ENCODE results near the gene SEMA5A.

The SEMA5A gene

DNA sequence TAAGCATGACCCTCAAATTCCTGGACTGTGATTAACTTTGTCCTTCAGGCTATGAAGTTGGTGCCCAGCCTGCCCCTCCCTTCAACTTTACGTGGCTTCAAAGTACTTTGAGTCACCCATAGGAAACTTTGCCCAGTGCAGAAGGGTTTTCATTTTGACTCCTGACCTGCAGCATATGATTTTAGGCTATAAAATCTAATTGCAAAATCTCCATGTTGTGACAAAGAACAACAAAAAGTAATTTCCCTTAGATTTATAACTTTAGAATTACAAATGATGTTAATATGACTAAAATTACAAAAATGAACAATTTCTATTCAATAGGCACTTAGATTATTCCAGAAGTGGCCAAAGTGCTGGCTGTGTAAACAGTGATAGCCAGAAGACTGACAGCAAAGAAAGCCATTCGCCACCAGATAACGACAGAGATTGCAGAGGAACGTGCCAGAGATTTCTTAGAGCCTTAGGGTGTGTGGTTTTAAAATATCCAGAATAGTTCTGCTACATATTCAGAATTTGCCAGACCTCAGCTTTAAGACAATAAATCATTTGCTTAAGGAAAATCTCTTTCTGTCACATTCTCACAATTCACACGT, 197.4 kb downstream of the SEMA5A start:
- DNase-seq = no peak

DNA sequence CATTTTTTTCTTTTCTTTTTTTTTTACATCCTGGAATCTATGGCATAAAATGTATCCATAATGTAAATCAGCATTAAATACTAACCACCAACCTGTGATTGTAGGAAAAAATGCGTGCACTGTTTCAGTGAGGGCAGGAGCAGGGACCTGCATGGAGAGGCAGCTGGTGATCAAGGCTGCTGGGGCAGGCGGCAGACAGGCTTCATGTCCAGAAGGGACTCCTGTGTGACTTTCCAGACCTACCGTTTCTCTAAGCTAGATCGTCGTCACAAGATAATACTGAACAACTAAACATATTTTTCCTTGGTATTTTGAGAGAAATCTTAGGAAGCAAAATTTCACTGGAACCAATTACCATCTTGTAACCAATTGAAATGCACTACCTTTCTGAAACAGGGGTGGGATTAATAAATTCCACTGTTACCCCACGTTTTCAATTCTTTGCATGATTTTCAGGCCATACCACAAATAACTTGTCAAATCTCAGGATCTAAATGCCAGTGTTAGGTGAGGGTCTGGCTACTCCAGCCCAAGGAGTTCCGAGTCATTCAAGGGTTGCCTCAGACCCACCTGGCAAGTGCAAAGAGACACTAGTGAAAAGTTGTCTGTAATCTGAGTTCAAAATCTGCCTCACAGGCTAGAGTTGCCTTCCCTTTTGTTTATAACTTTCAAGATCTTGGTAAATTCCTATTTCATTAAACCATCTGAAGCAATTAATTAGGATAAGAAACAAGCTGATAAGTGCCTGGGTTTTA, 198.2 kb downstream of the SEMA5A start:
- no peak for DNase-seq

DNA sequence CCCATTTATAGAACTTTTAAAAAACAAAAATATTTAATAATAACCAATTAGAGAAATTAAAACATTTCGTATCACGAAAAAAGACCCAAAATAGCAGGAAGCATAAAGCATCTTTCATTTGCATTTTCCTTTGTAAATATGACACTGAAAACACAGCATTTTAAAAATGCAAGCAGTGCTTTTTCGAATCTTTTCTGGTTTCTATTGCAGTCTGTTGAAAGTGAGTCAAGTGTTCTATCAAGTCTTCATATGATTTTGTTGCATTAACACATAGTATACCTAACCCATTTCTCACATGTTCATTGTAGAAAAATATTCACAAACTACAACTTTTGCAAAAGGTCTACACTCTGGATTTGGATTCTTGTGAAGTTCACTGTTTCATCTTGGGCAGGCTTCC, 198.8 kb downstream of the SEMA5A start:
- no peak for DNase-seq

DNA sequence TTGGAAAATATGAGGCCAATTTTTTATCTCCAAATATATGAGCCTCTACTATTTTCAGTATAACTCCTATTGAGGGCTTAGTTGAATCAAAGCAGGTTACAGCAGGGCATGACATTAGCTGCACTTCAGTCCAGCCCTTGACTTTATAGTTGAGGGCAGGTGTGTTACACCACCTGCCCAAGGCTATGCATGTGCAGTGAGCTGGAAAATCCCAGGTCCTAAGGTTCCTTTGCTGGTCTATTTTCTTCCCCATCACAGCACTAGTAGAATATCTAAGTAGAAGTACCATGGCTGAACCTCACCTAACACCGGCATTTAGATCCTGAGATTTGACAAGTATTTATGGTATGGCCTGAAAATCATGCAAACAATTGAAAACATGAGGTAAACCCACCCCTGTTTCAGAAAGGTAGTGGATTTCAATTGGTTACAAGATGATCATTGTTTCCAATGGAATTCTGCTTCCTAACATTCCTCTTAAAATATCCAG, 201.1 kb downstream of the SEMA5A start:
- no peak for DNase-seq

DNA sequence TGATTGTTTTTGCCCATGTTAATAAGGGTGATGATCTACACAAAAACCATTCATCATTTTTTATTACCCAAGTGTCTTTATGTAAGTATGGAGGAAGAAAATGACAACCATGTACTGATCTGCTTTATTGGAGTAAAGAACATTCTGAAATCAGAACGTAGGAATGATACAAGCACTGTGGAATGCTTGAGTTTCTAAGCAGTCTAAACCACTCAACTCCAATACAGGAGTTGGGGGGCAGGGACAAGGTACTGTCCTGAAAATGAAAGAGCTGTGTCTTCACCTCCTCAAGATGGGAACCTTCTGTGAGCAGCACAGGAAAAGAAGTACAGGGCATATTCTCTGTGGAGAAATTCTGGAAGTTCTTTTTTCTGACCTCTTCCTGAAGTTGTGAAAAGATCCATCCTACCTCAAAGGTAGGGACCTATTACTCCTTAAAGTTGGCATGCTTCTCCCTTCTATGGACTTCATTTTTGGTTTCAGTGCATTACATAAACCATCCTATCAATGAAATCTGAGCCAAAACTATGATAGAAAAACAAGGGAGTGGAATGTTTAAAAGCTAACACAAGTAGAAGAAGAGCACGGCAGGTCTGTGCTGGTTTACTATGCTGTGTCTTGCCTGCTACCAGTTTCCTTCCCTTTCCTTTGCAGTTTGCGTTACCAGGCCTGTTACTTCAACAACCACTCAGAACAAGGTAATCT, 202.6 kb downstream of the SEMA5A start:
- DNase-seq = no peak

DNA sequence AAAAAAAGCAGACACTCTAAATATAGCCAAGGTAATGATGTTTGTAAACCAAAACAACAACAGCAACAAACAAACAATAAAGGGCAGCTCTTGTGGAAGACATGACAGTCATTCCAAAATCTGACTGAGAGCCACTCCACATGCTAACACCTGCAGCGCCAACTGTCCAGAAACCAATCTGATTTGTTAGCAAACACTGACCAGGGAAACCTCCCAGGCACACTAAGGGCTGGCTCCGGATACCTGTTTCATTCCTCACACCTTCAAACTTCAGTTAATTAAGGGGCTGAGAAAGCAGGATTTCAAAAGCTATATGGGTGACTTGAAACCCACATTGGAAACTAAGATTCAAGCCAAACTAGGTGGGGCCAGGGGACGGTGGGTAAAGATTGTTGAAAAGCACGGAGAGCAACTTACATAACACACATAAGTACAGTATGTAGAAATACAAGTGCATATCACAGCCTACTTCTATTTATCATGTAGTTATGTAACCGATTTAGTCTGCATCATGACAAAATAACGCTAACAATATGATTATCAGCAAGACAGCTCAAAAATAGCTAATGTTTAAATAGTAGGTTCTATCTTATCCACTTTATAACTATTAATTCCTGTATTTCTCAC, 203.6 kb downstream of the SEMA5A start:
- DNase-seq = no peak

DNA sequence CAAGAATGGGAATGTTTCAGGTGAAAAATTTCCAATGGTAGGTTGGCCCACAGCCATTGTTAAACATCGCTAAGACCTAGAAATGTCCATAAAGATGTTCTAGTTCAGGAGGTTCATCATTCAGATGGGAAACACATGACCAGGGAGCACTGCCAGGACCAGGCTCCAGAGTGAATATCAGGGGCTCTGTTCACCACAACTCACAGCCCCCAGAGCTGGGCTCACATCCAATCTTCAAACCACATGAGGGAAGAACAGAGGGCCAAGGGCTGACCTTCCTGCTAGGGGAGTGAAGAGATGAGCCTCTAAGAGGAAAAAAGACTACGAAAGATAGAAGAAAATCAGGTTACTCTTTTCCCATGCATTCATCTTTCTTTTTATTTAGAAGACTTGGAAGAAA, 205.8 kb downstream of the SEMA5A start:
- DNase-seq = no peak

DNA sequence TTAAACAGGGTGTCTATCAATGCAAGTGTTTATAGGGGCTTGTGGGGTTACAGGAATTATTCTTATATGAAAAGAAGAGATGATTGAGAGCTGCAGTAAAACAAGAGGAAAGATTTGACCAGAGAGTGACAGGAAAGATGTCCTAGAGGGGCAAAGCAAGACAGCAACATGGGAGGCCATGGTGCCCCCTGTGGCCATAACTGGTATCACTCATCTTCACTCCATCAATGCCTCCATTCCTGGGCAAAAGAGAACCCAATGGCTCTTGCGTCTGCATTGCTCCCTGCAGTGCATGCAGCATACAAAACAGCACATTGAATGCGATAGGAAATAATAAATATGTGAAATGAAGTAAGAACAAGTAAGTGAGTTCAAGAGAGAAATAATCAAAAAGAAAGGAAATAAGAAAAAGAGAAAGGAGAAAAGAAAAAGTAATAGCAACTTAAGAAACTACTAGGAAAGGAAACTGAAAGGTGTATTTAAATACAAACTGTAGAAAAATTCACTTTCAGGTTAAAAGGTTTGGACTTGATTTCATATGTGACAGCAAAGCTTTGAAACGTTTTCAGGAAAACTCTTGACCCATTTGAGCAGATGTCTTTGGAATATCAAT, 206.6 kb downstream of the SEMA5A start:
- peak; percentile 28 for DNase-seq

DNA sequence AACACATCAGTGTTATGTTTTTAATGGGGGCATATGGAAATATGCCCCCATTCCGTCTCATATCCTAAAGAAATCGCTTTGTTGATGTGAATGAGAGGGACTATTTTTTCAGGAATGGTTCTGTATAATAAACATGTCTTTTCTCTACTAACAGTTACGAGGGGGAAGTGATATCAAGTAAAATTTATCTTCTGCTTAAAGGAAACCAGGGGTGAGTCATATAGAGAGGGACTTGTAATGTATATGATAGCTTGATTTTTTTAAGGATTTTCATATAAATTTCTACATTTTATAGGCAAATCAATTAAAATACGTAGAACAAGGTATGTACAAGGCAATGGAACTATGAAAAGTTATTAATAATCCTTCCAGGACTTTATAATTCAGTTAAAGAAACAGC, 207.1 kb downstream of the SEMA5A start:
- no peak for DNase-seq

DNA sequence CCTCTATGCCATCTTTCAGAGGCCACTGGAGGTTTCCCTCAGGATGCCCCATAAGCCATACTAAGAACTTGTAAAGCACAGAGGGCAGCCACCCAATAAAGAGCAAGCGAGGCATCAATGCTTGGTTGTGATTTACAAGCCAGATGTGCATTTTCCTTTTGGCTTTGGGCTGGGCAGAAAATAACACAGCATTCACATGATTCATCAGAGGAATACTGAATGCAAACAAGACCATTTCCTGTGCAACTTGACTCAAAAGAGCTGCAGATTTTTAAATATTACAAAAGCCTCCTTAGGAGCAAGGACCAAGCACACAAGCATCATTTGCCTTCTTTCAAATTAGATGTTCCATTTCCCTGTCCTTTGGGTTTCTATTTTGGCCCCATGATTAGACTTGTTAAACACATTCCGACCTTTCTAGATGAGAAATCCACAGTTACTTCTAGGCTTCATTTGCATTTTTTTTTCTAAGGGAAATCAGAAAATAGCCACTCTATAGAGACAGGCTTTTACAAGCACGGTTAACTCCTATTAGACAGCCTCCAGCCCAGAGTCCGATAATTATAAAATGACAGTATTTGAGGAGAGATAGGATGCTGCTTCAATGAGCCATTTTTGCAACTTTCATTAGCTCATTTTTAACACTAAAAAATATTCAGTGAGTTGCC, 207.8 kb downstream of the SEMA5A start:
- DNase-seq = no peak

DNA sequence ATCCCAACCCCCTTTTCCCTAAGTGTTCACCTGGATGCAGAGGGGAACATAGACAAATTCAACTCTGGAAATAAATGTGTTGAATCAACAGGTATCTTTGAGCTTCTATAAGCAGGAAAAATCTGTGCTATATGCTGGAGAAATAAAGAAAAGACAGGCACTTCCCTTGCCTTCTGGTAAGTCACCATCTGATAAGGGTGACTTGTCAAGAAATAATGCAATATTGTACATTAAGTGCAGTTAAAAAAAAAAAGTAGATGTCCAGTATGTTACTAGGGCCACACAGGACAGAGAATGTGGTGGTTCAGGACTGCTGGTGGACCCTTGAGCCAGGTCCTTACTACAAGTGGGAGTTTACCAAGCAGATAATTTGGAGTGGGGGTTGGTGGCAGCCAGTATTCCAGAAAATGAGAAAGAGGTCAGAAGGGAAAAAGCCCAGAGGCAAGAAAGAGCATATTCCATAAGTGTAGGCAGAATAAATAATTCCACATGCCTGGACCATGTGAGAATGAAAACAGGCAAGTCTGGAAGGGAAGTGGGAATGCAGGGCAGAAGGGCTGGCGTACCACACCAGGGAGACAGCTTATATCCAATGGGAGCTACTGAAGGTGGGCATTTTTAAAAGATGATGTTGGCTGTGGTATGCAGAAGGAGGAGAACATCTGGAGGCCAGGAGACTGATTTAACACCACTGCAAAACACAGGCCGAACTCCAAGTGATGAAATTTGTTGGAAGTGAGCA, 209.9 kb downstream of the SEMA5A start:
- DNase-seq = no peak

DNA sequence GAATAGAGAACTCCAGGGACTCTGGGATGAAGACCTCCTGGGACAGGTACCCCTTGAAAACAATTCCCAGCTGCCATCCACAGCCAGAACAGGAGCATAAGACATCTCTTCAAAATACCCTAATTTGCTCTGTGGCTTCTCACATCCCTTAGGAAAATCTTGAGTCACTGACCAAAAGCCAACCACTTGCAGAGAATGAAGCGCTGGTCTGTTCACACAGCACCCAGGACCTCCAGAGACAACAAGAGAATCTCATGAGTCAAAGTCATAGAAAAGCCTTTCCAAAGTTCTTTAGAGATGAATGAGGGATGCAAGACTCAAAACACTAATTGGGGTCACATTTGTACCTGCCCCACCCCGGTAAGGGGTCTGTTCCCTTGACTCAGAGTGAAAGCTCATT, 210.6 kb downstream of the SEMA5A start:
- DNase-seq = no peak

DNA sequence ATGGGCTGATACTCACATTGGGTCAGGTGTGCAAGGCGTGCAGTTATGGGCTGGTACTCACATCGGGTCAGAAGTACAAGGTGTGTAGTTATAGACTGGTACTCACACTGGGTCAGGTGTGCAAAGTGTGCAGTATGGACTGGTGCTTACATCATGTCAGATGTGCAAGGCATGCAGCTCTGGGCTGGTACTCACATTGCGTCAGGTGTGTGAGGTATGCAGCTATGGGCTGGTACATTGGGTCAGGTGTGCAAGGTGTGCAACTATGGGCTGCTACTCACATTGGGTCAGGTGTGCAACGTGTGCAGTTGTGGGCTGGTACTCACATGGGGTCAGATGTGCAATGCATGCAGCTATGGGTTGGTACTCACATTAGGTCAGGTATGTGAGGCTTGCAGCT, 213.8 kb downstream of the SEMA5A start:
- DNase-seq = no peak

DNA sequence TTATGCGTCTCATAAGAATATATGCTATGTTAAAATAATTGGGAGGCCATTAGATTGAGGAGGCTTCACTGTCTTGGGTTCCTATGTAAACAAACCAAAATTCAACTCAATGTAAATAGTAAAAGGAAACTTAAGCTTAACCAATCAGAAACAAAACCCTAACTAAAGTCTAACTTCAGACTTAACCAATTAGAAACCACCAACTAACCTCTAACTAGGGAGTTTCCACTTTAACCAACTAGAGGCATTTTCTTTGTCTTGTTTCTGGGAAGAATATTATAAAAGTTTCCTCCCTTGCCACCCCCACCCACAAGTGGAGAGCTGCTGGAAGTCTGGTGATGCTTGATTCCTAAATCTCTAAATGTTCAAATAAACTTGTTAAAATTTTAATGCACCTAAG, 214.5 kb downstream of the SEMA5A start:
- no peak for DNase-seq

DNA sequence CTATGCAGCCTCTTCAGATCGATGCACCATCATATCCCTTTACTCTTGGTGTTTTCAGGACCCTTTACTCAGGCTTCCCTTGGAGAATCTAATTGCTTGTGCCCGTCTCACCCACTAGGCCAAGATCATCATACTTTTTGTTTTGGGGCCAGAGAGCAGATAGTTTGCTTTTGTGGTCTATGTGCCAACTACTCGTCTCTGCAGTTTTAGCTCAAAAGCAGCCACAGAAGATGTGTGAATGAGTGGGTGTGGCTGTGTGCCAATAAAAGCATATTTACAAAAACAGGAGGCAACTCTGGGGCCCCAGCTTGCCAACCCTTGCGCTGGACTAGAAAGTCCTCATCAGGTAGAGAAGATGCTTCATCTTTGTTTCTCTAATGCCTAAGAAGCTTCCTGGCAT, 216.8 kb downstream of the SEMA5A start:
- no peak for DNase-seq

DNA sequence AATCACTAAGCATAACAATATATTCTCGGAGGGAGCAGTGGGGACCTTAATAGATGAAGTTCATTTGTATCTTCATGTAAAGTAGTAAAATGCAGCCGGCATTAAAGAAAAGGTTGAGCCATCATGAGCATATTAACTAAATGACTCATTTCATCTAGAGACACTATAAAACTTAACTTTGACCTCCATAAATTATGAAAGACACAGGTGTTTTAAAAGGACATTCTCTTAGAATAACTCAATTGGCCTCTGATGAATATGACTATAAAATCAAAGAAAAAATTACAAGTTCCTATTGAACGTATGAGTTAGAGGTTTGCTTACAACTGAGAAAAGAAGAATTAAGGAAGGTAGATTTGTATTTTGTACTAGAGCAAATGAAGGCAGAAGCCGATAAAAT, 220.3 kb downstream of the SEMA5A start:
- DNase-seq = no peak

DNA sequence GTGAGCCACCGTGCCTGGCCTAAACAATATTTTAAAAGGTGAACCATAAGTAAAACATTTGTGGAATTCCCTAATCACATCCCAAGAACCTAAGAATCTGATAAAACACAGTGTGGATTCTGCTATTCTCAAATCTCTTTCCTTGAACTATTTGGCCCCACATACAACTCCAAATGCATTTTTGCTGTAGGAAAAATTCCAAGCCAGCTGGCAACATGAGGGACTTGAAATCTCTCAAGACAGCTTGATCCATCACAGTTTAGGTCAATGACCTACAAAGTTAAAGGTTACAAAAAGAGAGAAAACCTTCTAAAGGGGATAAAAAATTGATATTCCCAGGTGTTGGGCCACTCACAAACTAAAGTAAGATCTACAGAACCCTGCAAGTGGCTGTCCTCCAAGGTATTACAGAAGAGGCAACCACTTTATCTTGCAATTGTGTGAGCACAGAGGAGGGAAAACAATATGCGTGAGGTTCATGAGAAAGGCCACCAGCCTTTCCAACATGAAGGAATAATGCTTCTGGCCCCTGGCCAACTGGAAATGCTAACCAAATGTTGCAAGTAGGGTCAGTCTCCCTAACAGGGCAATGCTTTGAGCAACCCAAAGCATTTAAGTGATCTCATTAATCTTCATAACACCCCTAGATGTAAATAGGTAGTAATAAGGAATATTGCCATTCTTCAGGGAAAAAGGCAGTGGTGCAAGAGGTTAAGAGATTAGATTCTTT, 221.4 kb downstream of the SEMA5A start:
- no peak for DNase-seq

DNA sequence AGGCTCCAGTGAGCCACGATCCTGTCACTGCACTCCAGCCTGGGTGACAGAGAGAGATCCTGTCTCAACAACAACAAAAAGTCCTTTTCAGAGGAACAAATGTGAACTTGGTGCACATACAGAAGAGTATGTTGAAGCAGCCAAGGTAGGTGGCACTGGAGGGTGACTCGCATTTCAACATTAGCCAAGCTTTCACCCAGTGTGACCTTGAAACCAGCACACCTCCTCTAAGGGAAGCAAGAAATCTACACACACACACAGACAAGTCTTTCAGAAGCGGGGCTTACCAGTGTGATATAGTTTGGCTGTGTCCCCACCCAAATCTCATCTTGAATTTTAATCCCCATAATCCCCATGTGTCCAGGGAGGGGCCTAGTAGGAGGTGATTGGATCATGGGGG, 225.2 kb downstream of the SEMA5A start:
- no peak for DNase-seq

DNA sequence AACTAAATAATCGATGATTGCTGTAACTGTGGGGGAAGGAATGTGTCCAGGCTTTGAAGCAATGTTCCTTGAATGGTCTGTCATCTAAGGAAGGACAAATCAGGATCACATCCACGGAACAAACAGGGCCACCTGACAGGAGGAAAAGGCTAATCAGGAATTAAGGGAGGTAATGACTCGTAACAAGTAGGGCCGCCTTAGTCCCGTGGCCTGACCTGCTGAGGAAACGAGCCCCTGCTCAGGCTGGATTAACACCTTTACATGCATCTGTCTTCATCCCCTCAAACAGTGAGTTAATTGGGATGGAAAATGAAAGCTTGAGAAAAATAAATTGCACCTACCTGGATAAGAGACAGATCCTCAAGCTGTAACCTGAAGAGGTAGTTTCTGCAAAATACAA, 227.8 kb downstream of the SEMA5A start:
- no peak for DNase-seq

DNA sequence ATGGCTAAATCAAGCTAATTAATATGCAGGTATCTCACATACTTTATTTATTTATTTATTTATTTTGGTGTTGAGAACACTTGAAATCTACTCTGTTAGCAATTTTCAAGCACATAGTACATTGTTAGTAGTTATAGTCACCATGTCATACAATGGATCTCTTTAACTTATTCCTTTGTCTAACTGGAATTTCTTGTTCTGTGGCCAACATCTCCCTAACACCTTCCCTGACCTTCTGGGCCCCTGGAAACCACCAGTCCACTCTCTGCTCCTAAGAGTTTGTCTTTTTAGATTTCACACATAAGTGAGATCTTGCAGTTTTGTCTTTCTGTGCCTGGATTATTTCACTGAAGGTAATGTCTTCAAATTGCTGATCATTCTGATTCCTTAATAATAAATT, 229.1 kb downstream of the SEMA5A start:
- no peak for DNase-seq

DNA sequence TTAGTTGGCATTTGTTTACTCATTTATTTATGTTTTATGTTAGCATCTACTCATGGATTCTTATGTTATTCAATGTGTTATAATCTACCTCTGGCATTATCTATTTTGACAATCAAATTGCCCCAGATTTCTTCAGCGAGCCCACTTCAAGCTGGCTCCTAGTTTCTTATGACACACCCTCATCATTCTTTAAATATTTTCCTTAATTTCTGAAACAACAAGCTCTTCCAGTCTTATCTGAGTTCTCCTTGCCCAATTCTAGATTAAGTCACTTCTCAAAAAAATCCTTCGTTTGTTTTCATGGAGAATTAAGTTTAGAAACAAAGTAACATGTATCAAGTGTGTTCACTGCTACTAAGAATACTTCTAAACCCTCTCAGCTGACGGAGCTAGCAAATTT, 229.8 kb downstream of the SEMA5A start:
- DNase-seq = no peak
